Measurements from ENCODE around the gene LRRC8E.

DNA sequence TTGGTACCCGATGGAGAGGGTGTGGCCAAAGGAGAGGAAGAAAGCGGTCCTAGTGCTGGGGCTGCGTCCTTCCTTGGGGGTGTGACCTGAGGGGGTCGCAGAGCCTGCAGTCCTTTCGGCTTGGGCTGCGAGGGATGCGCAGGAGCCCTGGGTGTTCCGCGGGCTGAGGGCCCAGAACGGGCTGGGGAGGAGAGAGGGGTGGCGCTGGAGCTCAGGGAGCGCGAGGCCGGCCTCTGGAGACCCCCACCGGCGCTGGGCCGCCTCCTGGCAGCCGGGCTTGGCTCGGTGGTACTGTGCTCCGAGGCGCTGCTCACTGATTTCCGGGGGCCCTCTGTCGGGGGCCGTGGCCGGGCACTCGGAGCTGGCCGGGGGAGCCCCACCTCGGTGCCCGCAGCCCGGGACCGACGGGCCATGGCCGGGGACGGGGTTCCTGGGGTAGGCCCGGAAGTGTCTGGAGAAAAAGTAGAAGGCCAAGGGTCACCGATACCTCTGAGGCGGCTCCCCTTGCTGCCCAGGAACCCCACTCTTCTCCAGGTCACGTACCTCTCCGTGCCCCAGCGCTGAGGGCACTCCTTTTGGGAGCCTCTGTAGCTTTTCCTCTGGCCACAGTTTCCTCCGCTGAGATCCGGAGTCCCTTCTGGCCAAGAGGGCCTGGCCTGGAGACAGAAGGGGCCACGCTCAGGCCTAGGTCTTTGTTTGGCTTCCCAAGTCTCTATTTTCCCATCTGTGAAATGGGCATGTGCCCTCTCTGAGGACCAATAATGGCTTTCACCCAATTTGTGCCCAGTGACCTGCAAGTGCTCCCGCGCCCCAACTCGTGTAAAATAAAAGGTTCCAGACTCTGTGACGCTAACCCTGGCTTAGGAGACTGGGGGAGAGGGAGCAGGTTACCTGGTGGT lies 15.8 kb upstream of the LRRC8E start:
- TF ChIP-seq POLR2A (IDR thresholded peaks at IDR 0.05) (no peak), POLR2AphosphoS5 (IDR thresholded peaks at IDR 0.05) (no peak), EP300 (IDR thresholded peaks at IDR 0.05; ENCODE audit: low read depth) (no peak)
- TF ChIP-seq, protein P1, sequence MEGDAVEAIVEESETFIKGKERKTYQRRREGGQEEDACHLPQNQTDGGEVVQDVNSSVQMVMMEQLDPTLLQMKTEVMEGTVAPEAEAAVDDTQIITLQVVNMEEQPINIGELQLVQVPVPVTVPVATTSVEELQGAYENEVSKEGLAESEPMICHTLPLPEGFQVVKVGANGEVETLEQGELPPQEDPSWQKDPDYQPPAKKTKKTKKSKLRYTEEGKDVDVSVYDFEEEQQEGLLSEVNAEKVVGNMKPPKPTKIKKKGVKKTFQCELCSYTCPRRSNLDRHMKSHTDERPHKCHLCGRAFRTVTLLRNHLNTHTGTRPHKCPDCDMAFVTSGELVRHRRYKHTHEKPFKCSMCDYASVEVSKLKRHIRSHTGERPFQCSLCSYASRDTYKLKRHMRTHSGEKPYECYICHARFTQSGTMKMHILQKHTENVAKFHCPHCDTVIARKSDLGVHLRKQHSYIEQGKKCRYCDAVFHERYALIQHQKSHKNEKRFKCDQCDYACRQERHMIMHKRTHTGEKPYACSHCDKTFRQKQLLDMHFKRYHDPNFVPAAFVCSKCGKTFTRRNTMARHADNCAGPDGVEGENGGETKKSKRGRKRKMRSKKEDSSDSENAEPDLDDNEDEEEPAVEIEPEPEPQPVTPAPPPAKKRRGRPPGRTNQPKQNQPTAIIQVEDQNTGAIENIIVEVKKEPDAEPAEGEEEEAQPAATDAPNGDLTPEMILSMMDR (IDR thresholded peaks at IDR 0.05), result no peak
